Activated naive CD4-positive, alpha-beta T cell treated with anti-CD3 and anti-CD28 coated beads, Interleukin-2, amount 10 ng/mL, durations not matched to agents 7 days and 5 days (primary cell): ENCODE results near the gene CA10.

Source experiments
- CTCF ChIA-PET: fragments of 350-600 bp; sonication (Branson Sonifier 250); formaldehyde crosslinking; loops from one replicate; lab custom pipeline; 2021; ENCODE audit warnings: antibody characterized with exemption; lab: Charles Lee
- DNase-seq: peaks from one replicate; pipeline ENCODE4 v3.0.0-alpha.2; 2020
- H3K27ac Mint-ChIP-seq: one replicate; pipeline ENCODE4 v1.8.0; 2021; ENCODE audit warnings: mild to moderate bottlenecking, moderate library complexity, mixed read lengths
- H3K27me3 Mint-ChIP-seq: one replicate; pipeline ENCODE4 v1.8.0; 2021; ENCODE audit warnings: mild to moderate bottlenecking, mixed read lengths
- H3K36me3 Mint-ChIP-seq: one replicate; pipeline ENCODE4 v1.8.0; 2021; ENCODE audit warnings: mixed read lengths
- H3K4me1 Mint-ChIP-seq: one replicate; pipeline ENCODE4 v1.8.0; 2021; ENCODE audit warnings: mixed read lengths
- H3K4me3 Mint-ChIP-seq: one replicate; pipeline ENCODE4 v1.8.0; 2021; ENCODE audit warnings: mild to moderate bottlenecking, moderate library complexity, mixed read lengths
- H3K9me3 Mint-ChIP-seq: one replicate; pipeline ENCODE4 v1.8.0; 2021; ENCODE audit warnings: mixed read lengths

CA10 gene

GRCh38 chr17:51833620-51834019 is 324.9 kb downstream of the CA10 start:
- CTCF ChIA-PET, result no interaction called here
- no peak for DNase-seq
- no peak overlapping the region for H3K4me3 Mint-ChIP-seq
- H3K27me3 Mint-ChIP-seq, result no peaks in the 10 kb centered on the region
- H3K27ac Mint-ChIP-seq, result no peak overlapping the region
- H3K4me1 Mint-ChIP-seq, result no peaks in the 10 kb centered on the region
- no peaks in the 10 kb centered on the region for H3K9me3 Mint-ChIP-seq
- H3K36me3 Mint-ChIP-seq, result no peaks in the 10 kb centered on the region

- no peak overlapping the region for H3K27ac Mint-ChIP-seq
- CTCF ChIA-PET, result no interaction called here
- no peaks in the 10 kb centered on the region for H3K36me3 Mint-ChIP-seq
- H3K27me3 Mint-ChIP-seq, result no peaks in the 10 kb centered on the region
- no peaks in the 10 kb centered on the region for H3K9me3 Mint-ChIP-seq
- no peaks in the 10 kb centered on the region for H3K4me1 Mint-ChIP-seq
- no peak overlapping the region for H3K4me3 Mint-ChIP-seq
- no peak for DNase-seq
These were observed 325.5 kb downstream of the CA10 start for GRCh38 chr17:51833045-51833444.

- Mint-ChIP-seq H3K9me3 (no peaks in the 10 kb centered on the region), H3K4me3 (no peak overlapping the region), H3K4me1 (no peaks in the 10 kb centered on the region), H3K27me3 (no peaks in the 10 kb centered on the region), H3K27ac (no peak overlapping the region), H3K36me3 (no peaks in the 10 kb centered on the region)
- CTCF ChIA-PET, result no interaction called here
- DNase-seq, result no peak
These were observed 327.6 kb downstream of the CA10 start for GRCh38 chr17:51830886-51831285.

GRCh38 chr17:51830451-51830850 is 328.1 kb downstream of the CA10 start:
- no peaks in the 10 kb centered on the region for H3K36me3 Mint-ChIP-seq
- CTCF ChIA-PET, result no interaction called here
- no peaks in the 10 kb centered on the region for H3K4me1 Mint-ChIP-seq
- no peaks in the 10 kb centered on the region for H3K27me3 Mint-ChIP-seq
- no peak overlapping the region for H3K27ac Mint-ChIP-seq
- no peaks in the 10 kb centered on the region for H3K9me3 Mint-ChIP-seq
- H3K4me3 Mint-ChIP-seq, result no peak overlapping the region
- no peak for DNase-seq

GRCh38 chr17:51828901-51829300 is 329.6 kb downstream of the CA10 start:
- DNase-seq, result no peak
- Mint-ChIP-seq H3K9me3 (no peaks in the 10 kb centered on the region), H3K4me1 (no peaks in the 10 kb centered on the region), H3K27ac (no peak overlapping the region), H3K4me3 (no peak overlapping the region), H3K27me3 (no peaks in the 10 kb centered on the region), H3K36me3 (no peaks in the 10 kb centered on the region)
- CTCF ChIA-PET, result no interaction called here

GRCh38 chr17:51827140-51827539 is 331.4 kb downstream of the CA10 start:
- Mint-ChIP-seq H3K36me3 (no peaks in the 10 kb centered on the region), H3K9me3 (no peaks in the 10 kb centered on the region), H3K4me3 (no peak overlapping the region), H3K27ac (no peak overlapping the region), H3K27me3 (no peaks in the 10 kb centered on the region), H3K4me1 (no peaks in the 10 kb centered on the region)
- CTCF ChIA-PET, result no interaction called here
- no peak for DNase-seq

- Mint-ChIP-seq H3K9me3 (no peaks in the 10 kb centered on the region), H3K27ac (no peak overlapping the region), H3K27me3 (peaks cover 3% of the 10 kb centered on the region), H3K36me3 (no peaks in the 10 kb centered on the region), H3K4me1 (no peaks in the 10 kb centered on the region), H3K4me3 (no peak overlapping the region)
- CTCF ChIA-PET, result no interaction called here
- DNase-seq, result no peak
These were observed 337.7 kb downstream of the CA10 start for GRCh38 chr17:51820766-51821165.

GRCh38 chr17:51820252-51820651 is 338.3 kb downstream of the CA10 start:
- Mint-ChIP-seq H3K9me3 (no peaks in the 10 kb centered on the region), H3K4me3 (no peak overlapping the region), H3K4me1 (no peaks in the 10 kb centered on the region), H3K36me3 (no peaks in the 10 kb centered on the region), H3K27ac (no peak overlapping the region), H3K27me3 (peaks cover 3% of the 10 kb centered on the region)
- CTCF ChIA-PET, result no interaction called here
- DNase-seq, result no peak

GRCh38 chr17:51819341-51820219 is 338.9 kb downstream of the CA10 start:
- H3K27ac Mint-ChIP-seq, result no peak overlapping the region
- H3K36me3 Mint-ChIP-seq, result no peaks in the 10 kb centered on the region
- no peak overlapping the region for H3K4me3 Mint-ChIP-seq
- CTCF ChIA-PET, result no interaction called here
- H3K27me3 Mint-ChIP-seq, result peaks cover 3% of the 10 kb centered on the region
- no peaks in the 10 kb centered on the region for H3K9me3 Mint-ChIP-seq
- no peaks in the 10 kb centered on the region for H3K4me1 Mint-ChIP-seq
- DNase-seq, result no peak

GRCh38 chr17:51818777-51819176 is 339.7 kb downstream of the CA10 start:
- Mint-ChIP-seq H3K4me1 (no peaks in the 10 kb centered on the region), H3K27me3 (peaks cover 3% of the 10 kb centered on the region), H3K4me3 (no peak overlapping the region), H3K9me3 (no peaks in the 10 kb centered on the region), H3K27ac (no peak overlapping the region), H3K36me3 (no peaks in the 10 kb centered on the region)
- CTCF ChIA-PET, result interaction anchor here (1.3 kb wide), 1 partner anchor 54 kb away, joined by 4 read pairs; no protein-coding TSS in a partner anchor
- no peak for DNase-seq

GRCh38 chr17:51817955-51818354 is 340.6 kb downstream of the CA10 start:
- H3K27me3 Mint-ChIP-seq, result peaks cover 3% of the 10 kb centered on the region
- DNase-seq, result no peak
- H3K36me3 Mint-ChIP-seq, result no peaks in the 10 kb centered on the region
- CTCF ChIA-PET, result interaction anchor here (1.3 kb wide), 1 partner anchor 53 kb away, joined by 4 read pairs; no protein-coding TSS in a partner anchor
- H3K9me3 Mint-ChIP-seq, result no peaks in the 10 kb centered on the region
- no peak overlapping the region for H3K4me3 Mint-ChIP-seq
- no peaks in the 10 kb centered on the region for H3K4me1 Mint-ChIP-seq
- no peak overlapping the region for H3K27ac Mint-ChIP-seq

GRCh38 chr17:51817117-51817516 is 341.4 kb downstream of the CA10 start:
- DNase-seq, result no peak
- Mint-ChIP-seq H3K36me3 (no peaks in the 10 kb centered on the region), H3K27ac (no peak overlapping the region), H3K9me3 (no peaks in the 10 kb centered on the region), H3K4me1 (no peaks in the 10 kb centered on the region), H3K27me3 (peaks cover 3% of the 10 kb centered on the region), H3K4me3 (no peak overlapping the region)
- CTCF ChIA-PET, result no interaction called here

- Mint-ChIP-seq H3K4me3 (no peak overlapping the region), H3K27me3 (no peaks in the 10 kb centered on the region), H3K4me1 (no peaks in the 10 kb centered on the region), H3K9me3 (no peaks in the 10 kb centered on the region), H3K36me3 (no peaks in the 10 kb centered on the region), H3K27ac (no peak overlapping the region)
- CTCF ChIA-PET, result no interaction called here
- DNase-seq, result no peak
These were observed 343.4 kb downstream of the CA10 start for GRCh38 chr17:51815097-51815496.

GRCh38 chr17:51814521-51814920 is 344.0 kb downstream of the CA10 start:
- no peaks in the 10 kb centered on the region for H3K9me3 Mint-ChIP-seq
- H3K27me3 Mint-ChIP-seq, result no peaks in the 10 kb centered on the region
- CTCF ChIA-PET, result no interaction called here

GRCh38 chr17:51813784-51814174 is 344.7 kb downstream of the CA10 start:
- Mint-ChIP-seq H3K27ac (no peak overlapping the region), H3K4me3 (no peak overlapping the region), H3K9me3 (no peaks in the 10 kb centered on the region), H3K4me1 (no peaks in the 10 kb centered on the region), H3K27me3 (no peaks in the 10 kb centered on the region), H3K36me3 (no peaks in the 10 kb centered on the region)
- DNase-seq, result no peak
- CTCF ChIA-PET, result no interaction called here

More at GRCh38 chr17:51814521-51814920, 344.0 kb downstream of the CA10 start:
- H3K27ac Mint-ChIP-seq, result no peak overlapping the region
- DNase-seq, result no peak
- H3K36me3 Mint-ChIP-seq, result no peaks in the 10 kb centered on the region
- no peaks in the 10 kb centered on the region for H3K4me1 Mint-ChIP-seq
- no peak overlapping the region for H3K4me3 Mint-ChIP-seq
